ENCODE data around the gene SCARB1. TPM values are rescaled to one million over a fixed set of nuclear protein-coding genes. Genes with fewer than 3 reads are reported as not detected.
"Not testable (repeated sequence)": the region's sequence is repeated elsewhere in the genome, so short reads cannot be mapped to it uniquely, and the experiment has no call there.

Gene SCARB1
- total and polyA plus RNA-seq, 9 donors = 7.3 to 35.5 (median 25.7) TPM

DNA sequence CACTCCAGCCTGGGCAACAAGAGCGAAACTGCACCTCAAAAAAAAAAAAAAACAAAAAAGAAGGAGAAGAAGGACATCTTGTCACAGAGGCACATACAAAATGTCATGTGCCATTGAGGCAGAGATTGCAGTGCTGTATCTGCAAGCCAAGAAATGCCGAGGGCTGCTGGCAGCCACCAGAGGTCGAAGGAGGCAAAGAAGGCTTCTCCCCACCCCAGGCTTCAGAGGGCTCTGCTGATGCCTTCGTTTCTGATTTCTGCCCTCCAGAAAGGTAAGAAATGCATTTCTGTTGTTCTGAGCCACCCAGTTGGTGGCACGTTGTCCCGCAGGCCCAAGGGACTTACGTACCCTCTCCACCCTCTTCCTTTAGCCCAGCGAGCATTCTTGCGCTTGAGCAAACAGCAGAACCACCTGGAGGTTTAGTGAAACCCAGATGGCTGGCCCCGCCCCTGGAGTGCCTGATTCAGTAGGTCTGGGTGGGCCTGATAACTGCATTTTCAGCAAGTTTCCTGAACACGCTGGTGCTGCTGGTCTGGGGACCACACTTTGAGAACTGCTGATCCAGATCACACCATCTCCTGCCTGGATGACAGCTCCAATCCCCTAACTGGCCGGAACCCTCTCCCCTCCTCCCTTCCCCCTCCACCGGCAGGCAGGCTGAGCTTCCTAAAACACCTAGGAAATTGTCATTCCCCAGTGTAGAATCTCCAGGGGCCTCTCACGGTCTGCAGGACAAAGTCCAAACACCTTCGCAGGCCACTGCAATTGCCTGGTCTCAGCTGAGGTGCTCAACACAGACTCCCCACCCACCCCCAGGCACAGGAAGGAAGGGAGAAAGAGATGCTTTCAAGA, 21.1 kb upstream of the SCARB1 start:
- no peaks in the 10 kb centered on the region for H3K9me3 ChIP-seq (replicated peaks; ENCODE audit: control insufficient read depth, low read depth, low read length)
- no peak for DNase-seq
- H3K4me1 ChIP-seq (ENCODE audit: control insufficient read depth, insufficient read depth, low read length) = peaks cover 6% of the 10 kb centered on the region
- 49% methylated on average over 8 of the region's 15 CpGs for WGBS (ENCODE audit: insufficient coverage)
- no peaks in the 10 kb centered on the region for H3K36me3 ChIP-seq (ENCODE audit: control insufficient read depth, insufficient read depth, low read length)
- no peak overlapping the region for H3K4me3 ChIP-seq (ENCODE audit: low read length)
- no peak overlapping the region for H3K27ac ChIP-seq (ENCODE audit: low read length)
- no peaks in the 10 kb centered on the region for H3K27me3 ChIP-seq (ENCODE audit: control insufficient read depth, insufficient read depth, low read length)

DNA sequence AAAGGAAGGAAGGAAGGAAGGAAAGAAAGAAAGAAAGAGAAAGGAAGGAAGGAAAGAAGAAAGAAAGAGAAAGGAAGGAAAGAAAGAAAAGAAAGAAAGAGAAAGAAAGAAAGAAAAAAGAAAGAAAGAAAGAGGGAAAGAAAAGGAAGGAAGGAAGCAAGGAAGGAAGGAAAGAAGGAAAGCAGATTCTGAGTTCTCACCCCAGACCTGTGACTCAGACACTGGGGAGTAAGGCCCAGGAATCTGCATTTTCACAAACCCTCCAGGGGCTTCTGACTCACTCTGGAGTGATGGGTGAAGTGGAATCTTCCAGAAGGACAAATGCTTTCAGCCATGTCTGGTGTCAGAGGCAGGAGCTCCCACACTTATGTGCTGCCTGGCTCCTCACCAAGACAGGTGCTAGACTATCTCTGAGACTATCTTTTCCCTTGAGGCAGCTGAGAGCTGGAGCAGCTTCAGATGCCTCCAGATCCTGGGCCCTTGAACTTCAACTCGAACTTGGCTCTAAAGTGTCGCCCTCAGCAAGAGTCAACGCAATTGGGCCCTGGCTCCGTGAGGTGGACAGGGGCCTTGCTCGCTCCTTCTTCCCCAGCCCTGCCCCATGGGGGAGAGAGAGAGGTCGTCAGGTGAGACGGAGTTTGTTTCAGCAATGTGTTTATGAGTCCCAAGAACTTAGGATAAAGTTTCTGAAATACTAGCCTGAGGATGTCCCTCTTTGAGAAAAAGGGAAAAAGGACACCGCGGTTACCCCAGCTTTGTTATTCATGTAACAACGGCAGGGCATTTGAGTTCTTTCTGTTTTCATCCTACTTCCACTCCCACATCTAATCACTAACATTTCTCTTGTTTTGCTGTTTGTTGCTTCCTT, 19.8 kb upstream of the SCARB1 start:
- Histone ChIP-seq H3K4me1 (ENCODE audit: control insufficient read depth, insufficient read depth, low read length) (peaks cover 6% of the 10 kb centered on the region), H3K27ac (ENCODE audit: low read length) (no peak overlapping the region), H3K36me3 (ENCODE audit: control insufficient read depth, insufficient read depth, low read length) (no peaks in the 10 kb centered on the region), H3K27me3 (ENCODE audit: control insufficient read depth, insufficient read depth, low read length) (no peaks in the 10 kb centered on the region), H3K4me3 (ENCODE audit: low read length) (no peak overlapping the region), H3K9me3 (replicated peaks; ENCODE audit: control insufficient read depth, low read depth, low read length) (no peaks in the 10 kb centered on the region)
- no CpG with 5 or more reads among the region's 10 CpGs for WGBS (ENCODE audit: insufficient coverage)
- DNase-seq = peak; percentile 52

DNA sequence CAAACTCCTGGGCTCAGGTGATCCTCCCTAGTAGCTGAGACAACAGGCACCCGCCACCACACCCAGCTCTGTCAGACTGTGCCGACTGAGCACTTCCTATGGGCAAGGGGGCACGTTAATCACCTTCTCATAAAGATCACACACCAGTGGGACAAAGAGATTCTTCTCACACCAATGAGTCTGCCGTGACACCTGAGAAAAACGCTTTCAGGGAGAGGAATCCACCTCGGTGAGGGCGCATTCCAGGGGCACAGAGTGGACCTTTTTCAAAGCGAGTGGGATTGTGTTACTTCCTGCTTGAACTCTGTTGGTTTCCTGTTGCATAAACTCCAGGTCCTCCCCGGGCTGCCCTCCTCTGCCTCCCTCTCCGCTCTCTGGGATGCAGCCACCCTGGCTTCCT, 17.5 kb upstream of the SCARB1 start:
- WGBS (ENCODE audit: insufficient coverage) = 35% methylated on average over 8 of the region's 10 CpGs
- Histone ChIP-seq H3K9me3 (replicated peaks; ENCODE audit: control insufficient read depth, low read depth, low read length) (no peaks in the 10 kb centered on the region), H3K4me1 (ENCODE audit: control insufficient read depth, insufficient read depth, low read length) (peaks cover 6% of the 10 kb centered on the region), H3K27ac (ENCODE audit: low read length) (no peak overlapping the region), H3K4me3 (ENCODE audit: low read length) (no peak overlapping the region), H3K36me3 (ENCODE audit: control insufficient read depth, insufficient read depth, low read length) (no peaks in the 10 kb centered on the region), H3K27me3 (ENCODE audit: control insufficient read depth, insufficient read depth, low read length) (no peaks in the 10 kb centered on the region)
- no peak for DNase-seq

- H3K36me3 ChIP-seq (ENCODE audit: control insufficient read depth, insufficient read depth, low read length); H3K27ac ChIP-seq (ENCODE audit: low read length); DNase-seq; H3K27me3 ChIP-seq (ENCODE audit: control insufficient read depth, insufficient read depth, low read length); H3K4me1 ChIP-seq (ENCODE audit: control insufficient read depth, insufficient read depth, low read length); H3K4me3 ChIP-seq (ENCODE audit: low read length); H3K9me3 ChIP-seq (replicated peaks; ENCODE audit: control insufficient read depth, low read depth, low read length): not testable (repeated sequence)
- 84% methylated on average over 6 of the region's 11 CpGs for WGBS (ENCODE audit: insufficient coverage)
Measured at GRCh38 chr12:124880335-124880734, 16.7 kb upstream of the SCARB1 start.

GRCh38 chr12:124878795-124879516, 15.3 kb upstream of the SCARB1 start:
- DNase-seq = no peak
- H3K4me1 ChIP-seq (ENCODE audit: control insufficient read depth, insufficient read depth, low read length) = peaks cover 6% of the 10 kb centered on the region
- no peaks in the 10 kb centered on the region for H3K36me3 ChIP-seq (ENCODE audit: control insufficient read depth, insufficient read depth, low read length)
- no peaks in the 10 kb centered on the region for H3K27me3 ChIP-seq (ENCODE audit: control insufficient read depth, insufficient read depth, low read length)
- H3K9me3 ChIP-seq (replicated peaks; ENCODE audit: control insufficient read depth, low read depth, low read length) = no peaks in the 10 kb centered on the region
- 97% methylated on average over 10 of the region's 18 CpGs for WGBS (ENCODE audit: insufficient coverage)
- no peak overlapping the region for H3K4me3 ChIP-seq (ENCODE audit: low read length)
- no peak overlapping the region for H3K27ac ChIP-seq (ENCODE audit: low read length)

DNA sequence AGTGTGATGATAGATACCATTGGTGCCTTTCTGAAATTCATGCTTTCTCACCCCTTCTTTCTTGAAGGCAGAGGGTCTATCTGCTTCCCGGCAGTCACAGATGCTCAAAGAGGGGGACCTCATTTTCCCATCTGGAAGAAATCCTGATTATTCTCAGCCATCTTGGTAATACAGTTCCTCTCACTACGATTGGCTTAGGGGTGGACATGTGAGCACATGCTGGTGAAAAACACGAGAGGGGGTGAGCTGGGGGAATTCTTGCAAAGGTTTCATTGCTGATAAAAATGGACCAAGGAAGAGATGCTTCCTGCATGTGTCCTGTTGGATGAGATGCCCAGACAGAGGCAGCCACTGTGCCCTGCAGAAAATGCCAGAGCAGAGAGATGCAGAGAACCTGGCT, 13.8 kb upstream of the SCARB1 start:
- H3K27ac ChIP-seq (ENCODE audit: low read length) = no peak overlapping the region
- no peaks in the 10 kb centered on the region for H3K9me3 ChIP-seq (replicated peaks; ENCODE audit: control insufficient read depth, low read depth, low read length)
- 52% methylated on average over 2 of the region's 3 CpGs for WGBS (ENCODE audit: insufficient coverage)
- H3K4me1 ChIP-seq (ENCODE audit: control insufficient read depth, insufficient read depth, low read length) = no peaks in the 10 kb centered on the region
- H3K27me3 ChIP-seq (ENCODE audit: control insufficient read depth, insufficient read depth, low read length) = no peaks in the 10 kb centered on the region
- no peak for DNase-seq
- no peak overlapping the region for H3K4me3 ChIP-seq (ENCODE audit: low read length)
- H3K36me3 ChIP-seq (ENCODE audit: control insufficient read depth, insufficient read depth, low read length) = no peaks in the 10 kb centered on the region

DNA sequence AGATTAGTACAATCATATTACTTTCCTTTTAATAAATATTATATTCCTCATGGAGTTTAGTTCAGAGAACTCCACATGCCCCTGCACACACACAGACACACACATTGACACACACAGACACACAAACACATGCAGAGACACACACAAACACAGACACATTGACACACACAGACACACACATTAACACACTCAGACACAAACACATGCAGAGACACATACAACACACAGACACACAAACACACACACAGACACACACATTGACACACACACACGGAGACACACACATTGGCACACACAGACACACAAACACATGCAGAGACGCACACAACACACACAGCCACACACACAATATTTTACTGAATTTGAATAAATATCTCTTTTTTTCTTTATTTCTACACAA, 12.5 kb upstream of the SCARB1 start:
- no CpG with 5 or more reads among the region's 2 CpGs for WGBS (ENCODE audit: insufficient coverage)
- no peak overlapping the region for H3K4me3 ChIP-seq (ENCODE audit: low read length)
- no peak overlapping the region for H3K27ac ChIP-seq (ENCODE audit: low read length)
- no peaks in the 10 kb centered on the region for H3K27me3 ChIP-seq (ENCODE audit: control insufficient read depth, insufficient read depth, low read length)
- peaks cover 4% of the 10 kb centered on the region for H3K4me1 ChIP-seq (ENCODE audit: control insufficient read depth, insufficient read depth, low read length)
- no peaks in the 10 kb centered on the region for H3K9me3 ChIP-seq (replicated peaks; ENCODE audit: control insufficient read depth, low read depth, low read length)
- H3K36me3 ChIP-seq (ENCODE audit: control insufficient read depth, insufficient read depth, low read length) = no peaks in the 10 kb centered on the region
- no peak for DNase-seq

DNA sequence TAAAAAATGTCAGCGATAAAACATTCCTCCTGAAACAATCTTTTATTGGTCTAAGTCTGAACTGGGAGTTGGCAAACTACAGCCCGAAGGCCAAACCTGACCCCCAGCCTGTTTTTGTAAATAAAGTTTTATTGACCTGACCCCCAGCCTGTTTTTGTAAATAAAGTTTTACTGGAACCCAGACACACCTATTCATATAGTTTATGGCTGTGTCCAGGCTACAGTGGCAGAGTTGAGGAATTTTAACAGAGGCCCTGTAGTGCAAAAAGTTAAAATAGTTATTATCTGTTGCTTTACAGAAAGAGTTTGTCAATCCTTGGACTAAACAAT, 12.1 kb upstream of the SCARB1 start:
- Histone ChIP-seq H3K4me3 (ENCODE audit: low read length) (no peak overlapping the region), H3K36me3 (ENCODE audit: control insufficient read depth, insufficient read depth, low read length) (no peaks in the 10 kb centered on the region), H3K9me3 (replicated peaks; ENCODE audit: control insufficient read depth, low read depth, low read length) (no peaks in the 10 kb centered on the region), H3K27ac (ENCODE audit: low read length) (no peak overlapping the region), H3K27me3 (ENCODE audit: control insufficient read depth, insufficient read depth, low read length) (no peaks in the 10 kb centered on the region), H3K4me1 (ENCODE audit: control insufficient read depth, insufficient read depth, low read length) (peaks cover 4% of the 10 kb centered on the region)
- DNase-seq = no peak
- no CpG with 5 or more reads among the region's 2 CpGs for WGBS (ENCODE audit: insufficient coverage)

GRCh38 chr12:124874988-124875802, 11.5 kb upstream of the SCARB1 start:
- WGBS (ENCODE audit: insufficient coverage) = 53% methylated on average over 9 of the region's 14 CpGs

More at GRCh38 chr12:124874988-124875802, 11.5 kb upstream of the SCARB1 start:
- no peak overlapping the region for H3K4me3 ChIP-seq (ENCODE audit: low read length)
- H3K36me3 ChIP-seq (ENCODE audit: control insufficient read depth, insufficient read depth, low read length) = no peaks in the 10 kb centered on the region
- DNase-seq = no peak
- H3K27ac ChIP-seq (ENCODE audit: low read length) = no peak overlapping the region
- H3K27me3 ChIP-seq (ENCODE audit: control insufficient read depth, insufficient read depth, low read length) = no peaks in the 10 kb centered on the region
- H3K4me1 ChIP-seq (ENCODE audit: control insufficient read depth, insufficient read depth, low read length) = peaks cover 4% of the 10 kb centered on the region
- H3K9me3 ChIP-seq (replicated peaks; ENCODE audit: control insufficient read depth, low read depth, low read length) = no peaks in the 10 kb centered on the region

Data from muscle of leg (tissue), 11 donors.